Esophagus muscularis mucosa (tissue), 3 donors: ENCODE results near the gene TERF2IP.

Experiments
- EP300 ChIP-seq: sonication (generic); formaldehyde crosslinking; IDR thresholded peaks from one replicate; pipeline ENCODE4 v1.6.1; 2017; ENCODE audit warnings: antibody characterized with exemption
- TF ChIP-seq, protein P1 (sequence below), 3 experiments: fragments of 200-600 bp in 2 of 3; fragments of 450-650 bp in 1 of 3; sonication (generic) in 2 of 3; IDR thresholded peaks; one replicate each; pipeline ENCODE4 v1.5.1; 2017 to 2019; ENCODE audit warnings: antibody characterized with exemption in 3 of 3, mild to moderate bottlenecking in 2 of 3, moderate library complexity in 1 of 3

DNA sequence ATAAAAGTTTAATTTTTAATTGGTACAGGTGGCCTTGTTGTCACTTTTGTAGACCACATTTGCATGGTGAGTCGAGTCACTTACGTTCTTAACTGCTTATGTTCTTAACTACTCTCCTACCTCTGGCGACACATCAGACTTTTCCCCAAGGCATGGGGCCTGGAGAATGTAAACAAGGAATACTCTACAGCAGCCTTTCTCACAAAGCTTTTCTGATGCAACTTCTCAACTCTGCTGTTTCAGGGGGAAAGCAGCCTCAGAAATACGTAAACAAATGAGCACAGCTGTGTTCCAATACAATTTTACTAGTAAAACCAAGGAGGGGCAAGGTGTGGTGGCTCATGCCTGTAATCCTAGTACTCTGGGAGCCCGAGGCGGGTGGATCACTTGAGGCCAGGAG, 7.0 kb upstream of the TERF2IP start:
- no peak for TF ChIP-seq EP300
- TF ChIP-seq, protein P1, sequence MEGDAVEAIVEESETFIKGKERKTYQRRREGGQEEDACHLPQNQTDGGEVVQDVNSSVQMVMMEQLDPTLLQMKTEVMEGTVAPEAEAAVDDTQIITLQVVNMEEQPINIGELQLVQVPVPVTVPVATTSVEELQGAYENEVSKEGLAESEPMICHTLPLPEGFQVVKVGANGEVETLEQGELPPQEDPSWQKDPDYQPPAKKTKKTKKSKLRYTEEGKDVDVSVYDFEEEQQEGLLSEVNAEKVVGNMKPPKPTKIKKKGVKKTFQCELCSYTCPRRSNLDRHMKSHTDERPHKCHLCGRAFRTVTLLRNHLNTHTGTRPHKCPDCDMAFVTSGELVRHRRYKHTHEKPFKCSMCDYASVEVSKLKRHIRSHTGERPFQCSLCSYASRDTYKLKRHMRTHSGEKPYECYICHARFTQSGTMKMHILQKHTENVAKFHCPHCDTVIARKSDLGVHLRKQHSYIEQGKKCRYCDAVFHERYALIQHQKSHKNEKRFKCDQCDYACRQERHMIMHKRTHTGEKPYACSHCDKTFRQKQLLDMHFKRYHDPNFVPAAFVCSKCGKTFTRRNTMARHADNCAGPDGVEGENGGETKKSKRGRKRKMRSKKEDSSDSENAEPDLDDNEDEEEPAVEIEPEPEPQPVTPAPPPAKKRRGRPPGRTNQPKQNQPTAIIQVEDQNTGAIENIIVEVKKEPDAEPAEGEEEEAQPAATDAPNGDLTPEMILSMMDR (IDR thresholded peaks at IDR 0.05), result no peak
